MCF 10A (cell line): ENCODE results near the gene DEFB127. TPM values are rescaled to one million over a fixed set of nuclear protein-coding genes. Genes with fewer than 3 reads are reported as not detected.

Source experiments
- BruUV-seq: library from RNA; stranded (reverse); fragments of 400-500 nt; replicated peaks from 2 replicates; lab custom pipeline; 2021; lab: Mats Ljungman, UMichigan
- CTCF ChIA-PET: fragments of 300-600 bp; sonication (Branson Sonifier 250); formaldehyde crosslinking; extraction: SDS; loops from one replicate; lab custom pipeline; 2021; ENCODE audit warnings: antibody characterized with exemption, inconsistent platforms; lab: Yijun Ruan, JAX
- POLR2A ChIA-PET: fragments of 300-600, 350-650 bp; sonication (Branson Sonifier 250); formaldehyde crosslinking; extraction: SDS; loops from one replicate; lab custom pipeline; 2020; ENCODE audit warnings: antibody characterized with exemption, inconsistent platforms; lab: Yijun Ruan, JAX
- DNase-seq: peaks from one replicate; pipeline ENCODE4 v3.0.0-alpha.2; 2018; ENCODE audit not compliant: unreplicated experiment
- H3K27ac Mint-ChIP-seq: one replicate; pipeline ENCODE4 v1.8.0; 2022; ENCODE audit warnings: mild to moderate bottlenecking, low read depth, mixed read lengths; ENCODE audit not compliant: unreplicated experiment
- H3K27me3 Mint-ChIP-seq: one replicate; pipeline ENCODE4 v1.8.0; 2022; ENCODE audit warnings: mixed read lengths; ENCODE audit not compliant: insufficient read depth, unreplicated experiment
- H3K36me3 Mint-ChIP-seq: one replicate; pipeline ENCODE4 v1.8.0; 2022; ENCODE audit warnings: mild to moderate bottlenecking, moderate library complexity, mixed read lengths; ENCODE audit not compliant: insufficient read depth, unreplicated experiment
- H3K4me1 Mint-ChIP-seq: one replicate; pipeline ENCODE4 v1.8.0; 2022; ENCODE audit warnings: mixed read lengths; ENCODE audit not compliant: insufficient read depth, unreplicated experiment
- H3K4me3 Mint-ChIP-seq: one replicate; pipeline ENCODE4 v1.8.0; 2022; ENCODE audit warnings: mild to moderate bottlenecking, moderate library complexity, mixed read lengths; ENCODE audit not compliant: unreplicated experiment
- H3K9me3 Mint-ChIP-seq: one replicate; pipeline ENCODE4 v1.8.0; 2022; ENCODE audit warnings: mixed read lengths; ENCODE audit not compliant: unreplicated experiment
- CTCF ChIP-seq: fragments of 200-600 bp; IDR thresholded peaks from one replicate; pipeline ENCODE4 v1.8.0; 2022; ENCODE audit warnings: antibody characterized with exemption, mild to moderate bottlenecking; ENCODE audit not compliant: unreplicated experiment
- intact Hi-C: fragments of 100-400 bp; cut with micrococcal nuclease; formaldehyde crosslinking; loops from 2 replicates; pipeline ENCODE4 v1.14.1; 2022
- total RNA-seq: library from RNA; stranded (reverse); gene quantifications from 2 replicates; pipeline ENCODE4 v1.2.3, GENCODE V29; 2022

DEFB127 gene
- total RNA-seq, 1 experiment from 2014 or later, result not detected

- peaks cover 59% of the 10 kb centered on the region for H3K27me3 Mint-ChIP-seq
- no peaks in the 10 kb centered on the region for H3K4me1 Mint-ChIP-seq
- H3K36me3 Mint-ChIP-seq, result no peaks in the 10 kb centered on the region
- H3K9me3 Mint-ChIP-seq, result no peaks in the 10 kb centered on the region
- CTCF ChIA-PET, result no interaction called here
- H3K4me3 Mint-ChIP-seq, result no peak overlapping the region
- no peak for TF ChIP-seq CTCF
- intact Hi-C loops, result no loop called here
- BruUV-seq, result no TSS peak
- H3K27ac Mint-ChIP-seq, result no peak overlapping the region
- no peak for DNase-seq
- POLR2A ChIA-PET, result no interaction called here
Measured at GRCh38 chr20:164618-165017, 7.4 kb downstream of the DEFB127 start.

GRCh38 chr20:168876-169275 is 11.6 kb downstream of the DEFB127 start:
- POLR2A ChIA-PET, result no interaction called here
- no TSS peak for BruUV-seq
- peaks cover 57% of the 10 kb centered on the region for H3K27me3 Mint-ChIP-seq
- CTCF ChIA-PET, result interaction anchor here (0.8 kb wide), 1 partner anchor 21 kb away, joined by 3 read pairs; no protein-coding TSS in a partner anchor
- DNase-seq, result no peak
- H3K27ac Mint-ChIP-seq, result no peak overlapping the region
- H3K9me3 Mint-ChIP-seq, result no peaks in the 10 kb centered on the region
- no peaks in the 10 kb centered on the region for H3K36me3 Mint-ChIP-seq
- no peak for TF ChIP-seq CTCF
- no peak overlapping the region for H3K4me3 Mint-ChIP-seq
- intact Hi-C loops, result no loop called here
- no peaks in the 10 kb centered on the region for H3K4me1 Mint-ChIP-seq

GRCh38 chr20:184288-184687 is 27.0 kb downstream of the DEFB127 start:
- BruUV-seq, result no TSS peak
- Mint-ChIP-seq H3K9me3 (no peaks in the 10 kb centered on the region), H3K27ac (no peak overlapping the region), H3K27me3 (peaks cover 80% of the 10 kb centered on the region), H3K4me1 (no peaks in the 10 kb centered on the region), H3K36me3 (no peaks in the 10 kb centered on the region), H3K4me3 (no peak overlapping the region)
- no peak for TF ChIP-seq CTCF
- intact Hi-C loops, result no loop called here
- ChIA-PET POLR2A (no interaction called here), CTCF (no interaction called here)
- DNase-seq, result no peak

- Mint-ChIP-seq H3K9me3 (peaks cover 7% of the 10 kb centered on the region), H3K36me3 (no peaks in the 10 kb centered on the region), H3K4me3 (no peak overlapping the region), H3K4me1 (no peaks in the 10 kb centered on the region), H3K27me3 (peaks cover 80% of the 10 kb centered on the region), H3K27ac (no peak overlapping the region)
- POLR2A ChIA-PET, result no interaction called here
- BruUV-seq, result no TSS peak
- no peak for DNase-seq
- no peak for TF ChIP-seq CTCF
- CTCF ChIA-PET, result interaction anchor here (0.7 to 1.0 kb wide), 2 partner anchors 76 to 106 kb away, joined by 3 read pairs; no protein-coding TSS in a partner anchor
- intact Hi-C loops, result no loop called here
Measured at GRCh38 chr20:187733-188132, 30.5 kb downstream of the DEFB127 start.
